H9 (cell line): ENCODE measurements around the gene IMPDH1. TPM values are rescaled to one million over a fixed set of nuclear protein-coding genes. Genes with fewer than 3 reads are reported as not detected.
A peak's percentile ranks its signal among the peaks of the same experiment; 100 is the strongest.

Experiments used
- DNase-seq: peaks from one replicate; pipeline ENCODE4 v3.0.0-alpha.2; 2017
- H2AFZ ChIP-seq: one replicate; pipeline ENCODE4 v1.6.1; 2013; ENCODE audit warnings: mild to moderate bottlenecking, low read length, control low read depth, moderate library complexity
- H2AK5ac ChIP-seq: 2 replicates; pipeline ENCODE4 v1.6.1; 2013; ENCODE audit warnings: low read length, control low read depth, mixed read lengths; ENCODE audit not compliant: insufficient read length
- H2BK120ac ChIP-seq: one replicate; pipeline ENCODE4 v1.6.1; 2013; ENCODE audit warnings: low read depth, mild to moderate bottlenecking, low read length, control low read depth, inconsistent platforms; ENCODE audit not compliant: poor library complexity, severe bottlenecking
- H2BK12ac ChIP-seq: 2 replicates; pipeline ENCODE4 v1.6.1; 2013; ENCODE audit warnings: low read length, control low read depth, mixed read lengths, low read depth; ENCODE audit not compliant: insufficient read length
- H2BK15ac ChIP-seq: 2 replicates; pipeline ENCODE4 v1.6.1; 2013; ENCODE audit warnings: low read depth, low read length, control low read depth
- H2BK20ac ChIP-seq: one replicate; pipeline ENCODE4 v1.6.1; 2013; ENCODE audit warnings: low read depth, mild to moderate bottlenecking, low read length, control low read depth, inconsistent platforms; ENCODE audit not compliant: poor library complexity, severe bottlenecking
- H2BK5ac ChIP-seq: 2 replicates; pipeline ENCODE4 v1.6.1; 2013; ENCODE audit warnings: low read length, control low read depth, mixed read lengths; ENCODE audit not compliant: insufficient read length
- H3K14ac ChIP-seq: 2 replicates; pipeline ENCODE4 v1.6.1; 2013; ENCODE audit warnings: low read length, control low read depth; ENCODE audit not compliant: insufficient read depth
- H3K18ac ChIP-seq: 2 replicates; pipeline ENCODE4 v1.6.1; 2013; ENCODE audit warnings: low read depth, mild to moderate bottlenecking, mixed read lengths, low read length, control low read depth; ENCODE audit not compliant: insufficient read length
- H3K23ac ChIP-seq: 2 replicates; pipeline ENCODE4 v1.6.1; 2013; ENCODE audit warnings: low read length, control low read depth, mixed read lengths, low read depth; ENCODE audit not compliant: insufficient read length
- H3K23me2 ChIP-seq: 2 replicates; pipeline ENCODE4 v1.6.1; 2013; ENCODE audit warnings: low read depth, mild to moderate bottlenecking, mixed read lengths, low read length, control low read depth; ENCODE audit not compliant: insufficient read length, poor library complexity, severe bottlenecking
- H3K27ac ChIP-seq: 2 replicates; pipeline ENCODE4 v1.5.1; 2013; ENCODE audit warnings: low read length, control low read depth, mixed read lengths, low read depth; ENCODE audit not compliant: insufficient read length
- H3K27me3 ChIP-seq: 2 replicates; pipeline ENCODE4 v1.6.1; 2013; ENCODE audit warnings: low read length, control low read depth, inconsistent platforms; ENCODE audit not compliant: insufficient read depth
- H3K4ac ChIP-seq: 2 replicates; pipeline ENCODE4 v1.6.1; 2013; ENCODE audit warnings: low read depth, mild to moderate bottlenecking, control low read depth, inconsistent platforms, low read length, moderate library complexity
- H3K4me1 ChIP-seq: 2 replicates; pipeline ENCODE4 v1.6.1; 2013; ENCODE audit warnings: low read length, control low read depth, inconsistent platforms; ENCODE audit not compliant: insufficient read depth
- H3K4me2 ChIP-seq: 2 replicates; pipeline ENCODE4 v1.6.1; 2013; ENCODE audit warnings: low read length, control low read depth, mixed read lengths; ENCODE audit not compliant: insufficient read length, insufficient read depth
- H3K56ac ChIP-seq: 2 replicates; pipeline ENCODE4 v1.6.1; 2013; ENCODE audit warnings: low read depth, mild to moderate bottlenecking, mixed read lengths, low read length, control low read depth; ENCODE audit not compliant: insufficient read length
- H3K79me1 ChIP-seq: 2 replicates; pipeline ENCODE4 v1.6.1; 2013; ENCODE audit warnings: low read depth, mild to moderate bottlenecking, moderate library complexity, low read length, control low read depth, inconsistent platforms; ENCODE audit not compliant: insufficient read depth, poor library complexity, severe bottlenecking
- H3K79me2 ChIP-seq: 2 replicates; pipeline ENCODE4 v1.6.1; 2013; ENCODE audit warnings: low read length, control low read depth, inconsistent platforms; ENCODE audit not compliant: insufficient read depth
- H3K9ac ChIP-seq: 2 replicates; pipeline ENCODE4 v1.6.1; 2013; ENCODE audit warnings: low read length, control low read depth, mixed read lengths; ENCODE audit not compliant: insufficient read length; ENCODE audit errors: extremely low read depth
- H3K9me3 ChIP-seq: one replicate; pipeline ENCODE4 v1.6.1; 2013; ENCODE audit warnings: low read depth, low read length, inconsistent platforms; ENCODE audit not compliant: control insufficient read depth
- H3T11ph ChIP-seq: one replicate; pipeline ENCODE4 v1.6.1; 2013; ENCODE audit warnings: mild to moderate bottlenecking, low read length, control low read depth, inconsistent platforms
- H4K20me1 ChIP-seq: one replicate; pipeline ENCODE4 v1.6.1; 2013; ENCODE audit not compliant: control insufficient read depth, insufficient read length, insufficient read depth
- H4K5ac ChIP-seq: 2 replicates; pipeline ENCODE4 v1.6.1; 2013; ENCODE audit warnings: low read depth, mild to moderate bottlenecking, mixed read lengths, low read length, control low read depth; ENCODE audit not compliant: insufficient read length
- H4K8ac ChIP-seq: replicated peaks from 2 replicates; pipeline ENCODE4 v1.6.1; 2013; ENCODE audit warnings: low read length, control low read depth, mixed read lengths, low read depth; ENCODE audit not compliant: insufficient read length
- H4K91ac ChIP-seq: 2 replicates; pipeline ENCODE4 v1.6.1; 2013; ENCODE audit warnings: low read depth, mild to moderate bottlenecking, moderate library complexity, mixed read lengths, low read length, control low read depth; ENCODE audit not compliant: insufficient read length
- H3K27ac Mint-ChIP-seq, 3 experiments: 2 replicates in 2 of 3; 3 replicates in 1 of 3; pipeline ENCODE4 v1.8.0; 2020 to 2021; ENCODE audit warnings: mixed read lengths in 3 of 3, mild to moderate bottlenecking in 1 of 3, moderate library complexity in 1 of 3
- H3K27me3 Mint-ChIP-seq: 2 replicates; pipeline ENCODE4 v1.8.0; 2021; ENCODE audit warnings: low read depth, mild to moderate bottlenecking, moderate library complexity, mixed read lengths
- H3K36me3 Mint-ChIP-seq, 3 experiments: 2 replicates in 2 of 3; 3 replicates in 1 of 3; pipeline ENCODE4 v1.8.0; 2020 to 2021; ENCODE audit warnings: low read depth in 3 of 3, mixed read lengths in 3 of 3; ENCODE audit not compliant: insufficient read depth in 1 of 3
- H3K4me1 Mint-ChIP-seq, 2 experiments: 2 replicates each; pipeline ENCODE4 v1.8.0; 2020; ENCODE audit warnings: mixed read lengths in 2 of 2
- H3K4me3 Mint-ChIP-seq, 2 experiments: 2 replicates in 1 of 2; 3 replicates in 1 of 2; pipeline ENCODE4 v1.8.0; 2020 to 2021; ENCODE audit warnings: mild to moderate bottlenecking in 2 of 2, mixed read lengths in 2 of 2, moderate library complexity in 1 of 2
- H3K9me3 Mint-ChIP-seq, 2 experiments: 2 replicates in 1 of 2; 3 replicates in 1 of 2; pipeline ENCODE4 v1.8.0; 2020; ENCODE audit warnings: mild to moderate bottlenecking in 2 of 2, mixed read lengths in 2 of 2, moderate library complexity in 1 of 2
- WGBS: extraction: QIAGEN DNeasy Blood & Tissue Kit; methylation state at CpG from one replicate; pipeline ENCODE4 v1.1.7; 2013; ENCODE audit warnings: missing lambda C conversion rate, low lambda C conversion rate, mixed read lengths; ENCODE audit not compliant: insufficient read length; ENCODE audit errors: extremely low coverage; 5-methylcytosine and 5-hydroxymethylcytosine counted together
- total RNA-seq: library from RNA; stranded (reverse); gene quantifications from 2 replicates; pipeline ENCODE4 v1.2.1, GENCODE V29; 2021
- TF ChIP-seq, protein P1 (sequence below): fragments of 200-600 bp; sonication (generic); conservative IDR thresholded peaks from 3 replicates; pipeline ENCODE4 v1.8.0; 2021; ENCODE audit warnings: antibody characterized with exemption, mild to moderate bottlenecking

Gene IMPDH1
- total RNA-seq, 1 experiment from 2014 or later, result 35.2 TPM

DNA sequence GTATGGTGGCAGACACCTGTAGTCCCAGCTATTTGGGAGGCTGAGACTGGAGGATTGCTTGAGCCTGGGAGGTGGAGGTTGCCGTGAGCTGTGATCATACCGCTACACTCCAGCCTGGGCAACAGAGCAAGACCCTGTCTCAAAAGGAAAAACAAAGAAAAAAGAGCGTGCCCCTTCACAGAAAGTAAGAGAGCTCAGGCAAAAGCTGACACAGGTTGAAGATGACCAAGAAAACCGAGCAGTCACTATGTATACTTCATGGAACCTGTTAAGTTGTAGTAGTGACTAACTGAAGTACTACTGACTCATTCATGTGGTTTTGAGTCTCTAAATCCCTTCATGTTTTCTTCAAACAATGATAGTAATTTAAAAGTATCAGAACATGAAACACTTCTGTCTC, 47.1 kb downstream of the IMPDH1 start:
- H3K27me3 ChIP-seq, result peaks cover 34% of the 10 kb centered on the region
- no peak overlapping the region for H3T11ph ChIP-seq
- Mint-ChIP-seq H3K4me3 (peak overlapping the region in 1 of 2 experiments; percentile 79; a peak in 3 of 5 replicates), H3K27ac (no peak overlapping the region), H3K9me3 (peaks cover 0 to 1% of the 10 kb centered on the region in 2 experiments; a peak in 1 of 5 replicates), H3K4me1 (peaks cover 12 to 16% of the 10 kb centered on the region in 2 experiments), H3K36me3 (no peaks in the 10 kb centered on the region; a peak in 2 of 7 replicates), H3K27me3 (peaks cover 98% of the 10 kb centered on the region)
- H4K91ac ChIP-seq, result no peak overlapping the region
- H3K27ac ChIP-seq, result no peak overlapping the region
- DNase-seq, result no peak
- H3K9me3 ChIP-seq, result no peaks in the 10 kb centered on the region
- no peak overlapping the region for H3K9ac ChIP-seq
- no peak overlapping the region for H4K8ac ChIP-seq
- H2BK12ac ChIP-seq, result no peak overlapping the region
- H3K23ac ChIP-seq, result no peak overlapping the region
- peaks cover 8% of the 10 kb centered on the region for H3K23me2 ChIP-seq
- no peak overlapping the region for H3K18ac ChIP-seq
- H4K20me1 ChIP-seq, result no peaks in the 10 kb centered on the region
- H2AFZ ChIP-seq, result no peak overlapping the region
- H2BK5ac ChIP-seq, result no peak overlapping the region
- no peak overlapping the region for H2BK15ac ChIP-seq
- H2AK5ac ChIP-seq, result no peak overlapping the region
- H3K79me2 ChIP-seq, result no peaks in the 10 kb centered on the region
- TF ChIP-seq, protein P1, sequence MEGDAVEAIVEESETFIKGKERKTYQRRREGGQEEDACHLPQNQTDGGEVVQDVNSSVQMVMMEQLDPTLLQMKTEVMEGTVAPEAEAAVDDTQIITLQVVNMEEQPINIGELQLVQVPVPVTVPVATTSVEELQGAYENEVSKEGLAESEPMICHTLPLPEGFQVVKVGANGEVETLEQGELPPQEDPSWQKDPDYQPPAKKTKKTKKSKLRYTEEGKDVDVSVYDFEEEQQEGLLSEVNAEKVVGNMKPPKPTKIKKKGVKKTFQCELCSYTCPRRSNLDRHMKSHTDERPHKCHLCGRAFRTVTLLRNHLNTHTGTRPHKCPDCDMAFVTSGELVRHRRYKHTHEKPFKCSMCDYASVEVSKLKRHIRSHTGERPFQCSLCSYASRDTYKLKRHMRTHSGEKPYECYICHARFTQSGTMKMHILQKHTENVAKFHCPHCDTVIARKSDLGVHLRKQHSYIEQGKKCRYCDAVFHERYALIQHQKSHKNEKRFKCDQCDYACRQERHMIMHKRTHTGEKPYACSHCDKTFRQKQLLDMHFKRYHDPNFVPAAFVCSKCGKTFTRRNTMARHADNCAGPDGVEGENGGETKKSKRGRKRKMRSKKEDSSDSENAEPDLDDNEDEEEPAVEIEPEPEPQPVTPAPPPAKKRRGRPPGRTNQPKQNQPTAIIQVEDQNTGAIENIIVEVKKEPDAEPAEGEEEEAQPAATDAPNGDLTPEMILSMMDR, result no peak
- no peak overlapping the region for H2BK20ac ChIP-seq
- no peak overlapping the region for H2BK120ac ChIP-seq
- H3K4me2 ChIP-seq, result no peak overlapping the region
- H3K79me1 ChIP-seq, result no peaks in the 10 kb centered on the region
- H3K14ac ChIP-seq, result no peak overlapping the region
- no peaks in the 10 kb centered on the region for H3K4me1 ChIP-seq
- no peak overlapping the region for H3K4ac ChIP-seq
- H4K5ac ChIP-seq, result no peak overlapping the region
- no CpG with 5 or more reads among the region's 4 CpGs for WGBS
- no peak overlapping the region for H3K56ac ChIP-seq
